G401.6 (cell line): ENCODE data around the gene CPEB2.

ENCODE experiments used
- FAIRE-seq: peaks from 2 replicates; lab custom pipeline; 2012; peaks lifted over from hg19 to GRCh38; lab: Jason Lieb, UNC

Gene CPEB2

GRCh38 chr4:15118292-15118691 lies 116.0 kb downstream of the CPEB2 start:
- no peak for FAIRE-seq
